Lower leg skin (tissue), 4 donors: ENCODE measurements around the gene CMIP. TPM values are rescaled to one million over a fixed set of nuclear protein-coding genes. Genes with fewer than 3 reads are reported as not detected.

Source experiments
- DNase-seq, 2 donors: peaks; one replicate each; pipeline ENCODE4 v3.0.0-alpha.2; 2019; ENCODE audit warnings: low spot score in 2 of 2
- H3K4me3 ChIP-seq: fragments of 200-600 bp; sonication (generic); 2 replicates; pipeline ENCODE4 v1.5.1; 2017; ENCODE audit warnings: mild to moderate bottlenecking, low read depth; ENCODE audit not compliant: poor library complexity, severe bottlenecking
- CTCF ChIP-seq, 3 donors: fragments of 450-650 bp; IDR thresholded peaks; one replicate each; pipeline ENCODE4 v1.5.1; 2016; ENCODE audit warnings: antibody characterized with exemption in 3 of 3, mild to moderate bottlenecking in 3 of 3, moderate library complexity in 2 of 3
- POLR2A ChIP-seq, 2 donors: fragments of 450-650 bp; IDR thresholded peaks; one replicate each; pipeline ENCODE4 v1.6.1; 2016 to 2017; ENCODE audit warnings: antibody characterized with exemption in 2 of 2, mild to moderate bottlenecking in 1 of 2, moderate library complexity in 1 of 2
- WGBS, 2 donors: methylation state at CpG; one replicate each; pipeline ENCODE4 v1.1.5; 2018; 5-methylcytosine and 5-hydroxymethylcytosine counted together
- intact Hi-C: fragments of 100-400 bp; cut with DNase I; formaldehyde crosslinking; loops from one replicate; pipeline ENCODE4 v1.15.0; 2023; ENCODE audit warnings: low total_unique reads
- total RNA-seq, 4 donors: library from RNA; depleted of rRNA; stranded (reverse); fragments of >200 nt; gene quantifications; one replicate each; pipeline ENCODE4 v1.1.0, GENCODE V29; 2016

CMIP gene
- total RNA-seq, 4 donors from 2014 or later = 53.7 to 115 (median 77.4) TPM

GRCh38 chr16:81570151-81570846 is 125.7 kb downstream of the CMIP start:
- intact Hi-C loops = no loop called here

GRCh38 chr16:81571175-81571574 is 126.6 kb downstream of the CMIP start:
- TF ChIP-seq CTCF (IDR thresholded peaks at IDR 0.05) = no peak
- no peak for TF ChIP-seq POLR2A (IDR thresholded peaks at IDR 0.05)
- H3K4me3 ChIP-seq = no peak overlapping the region
- 96 to 99% methylated on average over 4 of the region's 4 CpGs for WGBS, 2 donors
- intact Hi-C loops = no loop called here
- DNase-seq = no peak

More at GRCh38 chr16:81570151-81570846, 125.7 kb downstream of the CMIP start:
- 57 to 79% methylated on average over 18 of the region's 18 CpGs for WGBS, 2 donors
- TF ChIP-seq POLR2A (IDR thresholded peaks at IDR 0.05) = no peak
- TF ChIP-seq CTCF (IDR thresholded peaks at IDR 0.05) = no peak
- H3K4me3 ChIP-seq = no peak overlapping the region
- no peak for DNase-seq

GRCh38 chr16:81571592-81572385 is 127.2 kb downstream of the CMIP start:
- H3K4me3 ChIP-seq = no peak overlapping the region
- TF ChIP-seq POLR2A (IDR thresholded peaks at IDR 0.05) (no peak), CTCF (IDR thresholded peaks at IDR 0.05) (no peak)
- 83 to 84% methylated on average over 24 of the region's 24 CpGs for WGBS, 2 donors
- no peak for DNase-seq
- intact Hi-C loops = no loop called here

GRCh38 chr16:81572386-81573144 is 128.0 kb downstream of the CMIP start:
- DNase-seq = no peak
- intact Hi-C loops = no loop called here
- H3K4me3 ChIP-seq = no peak overlapping the region
- WGBS, 2 donors = 91% methylated on average over 20 of the region's 20 CpGs
- TF ChIP-seq POLR2A (IDR thresholded peaks at IDR 0.05) (no peak), CTCF (IDR thresholded peaks at IDR 0.05) (no peak)

GRCh38 chr16:81573533-81574020 is 129.0 kb downstream of the CMIP start:
- intact Hi-C loops = no loop called here
- no peak for TF ChIP-seq CTCF (IDR thresholded peaks at IDR 0.05)
- no peak for TF ChIP-seq POLR2A (IDR thresholded peaks at IDR 0.05)
- no peak overlapping the region for H3K4me3 ChIP-seq
- DNase-seq = no peak
- WGBS, 2 donors = 65 to 81% methylated on average over 7 of the region's 7 CpGs
